ENCODE results near the gene NISCH. TPM values are rescaled to one million over a fixed set of nuclear protein-coding genes. Genes with fewer than 3 reads are reported as not detected.

The NISCH gene
- total RNA-seq, 1 experiment from 2014 or later = 72.8 TPM

DNA sequence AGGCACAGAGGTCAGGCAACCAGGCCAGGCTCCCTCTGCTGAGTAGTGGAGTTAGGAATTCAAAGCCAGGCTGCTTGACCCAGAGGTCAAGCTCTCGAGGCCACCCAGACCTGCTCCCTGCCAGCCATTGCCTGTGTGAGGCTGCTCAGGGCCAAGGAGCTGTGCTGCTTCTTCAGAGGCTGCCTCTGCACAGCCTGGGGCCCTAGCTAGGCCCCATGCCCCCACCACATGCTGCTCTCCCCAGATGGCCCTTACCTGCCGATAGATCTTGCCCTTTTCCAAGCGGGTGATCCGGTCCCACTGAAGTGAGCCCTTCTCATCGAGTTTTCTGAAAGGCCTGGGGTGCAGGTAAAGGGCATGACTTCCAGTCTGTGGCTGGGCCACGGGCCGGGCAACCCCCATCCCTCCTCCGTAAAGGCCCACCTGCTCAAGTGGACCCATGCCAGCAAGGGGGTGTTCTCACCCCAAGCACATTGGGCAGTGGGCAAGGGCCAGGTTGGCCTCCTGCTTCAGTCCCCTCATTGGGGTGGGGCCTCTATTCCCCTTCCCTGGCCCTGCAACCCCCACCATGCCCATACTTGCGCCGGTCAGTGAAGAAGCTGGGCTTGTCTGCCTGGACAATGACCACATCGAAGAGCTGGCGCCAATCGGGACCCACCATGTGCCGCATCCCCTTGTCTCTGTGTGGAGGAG, 71.8 kb downstream of the NISCH start:
- H3K79me2 ChIP-seq (ENCODE audit: insufficient read depth, low read length) = peaks cover 18% of the 10 kb centered on the region
- H3K27ac ChIP-seq (ENCODE audit: low read depth, low read length) = no peak overlapping the region
- H3K9me3 ChIP-seq (ENCODE audit: control insufficient read depth in 1 of 2, insufficient read depth in 1 of 2, low read depth in 1 of 2, low read length in 2 of 2) = no peaks in the 10 kb centered on the region
- no TSS peak for BruUV-seq (replicated peaks)
- DNase-seq (ENCODE audit: low read depth, low spot score) (no peak), ATAC-seq (no peak)
- H3K4me3 ChIP-seq (replicated peaks in 1 of 2; ENCODE audit: low read depth in 1 of 2, low read length in 2 of 2) = no peak overlapping the region
- no peaks in the 10 kb centered on the region for H3K9me2 ChIP-seq (ENCODE audit: insufficient read depth)
- ChIA-PET CTCF (no interaction called here), POLR2A (interaction anchor here (2.7 kb wide), 1 partner anchor 9 kb away, joined by 13 read pairs; the partner anchor contains the start of gene UQCC5), RAD21 (ENCODE audit: low non-redundant PET in 1 of 2, low total read pairs in 2 of 2, uncharacterized antibody in 2 of 2, unreplicated experiment in 2 of 2) (no interaction called here)
- H3K4me1 ChIP-seq (ENCODE audit: control insufficient read depth in 1 of 2, insufficient read depth in 2 of 2, low read length in 2 of 2) = peaks cover 4 to 12% of the 10 kb centered on the region in 2 experiments; a peak in 3 of 4 replicates
- H3K9ac ChIP-seq (ENCODE audit: low read length) = no peak overlapping the region
- no peaks in the 10 kb centered on the region for H4K20me1 ChIP-seq (ENCODE audit: insufficient read depth)
- TF ChIP-seq SIN3A (IDR thresholded peaks at IDR 0.05; ENCODE audit: low read depth) = no peak
- no peak for TF ChIP-seq CEBPB (IDR thresholded peaks at IDR 0.05; ENCODE audit: low read depth)
- TF ChIP-seq CBX3 (IDR thresholded peaks at IDR 0.05; ENCODE audit: low read depth) = no peak
- TF ChIP-seq, protein P1, sequence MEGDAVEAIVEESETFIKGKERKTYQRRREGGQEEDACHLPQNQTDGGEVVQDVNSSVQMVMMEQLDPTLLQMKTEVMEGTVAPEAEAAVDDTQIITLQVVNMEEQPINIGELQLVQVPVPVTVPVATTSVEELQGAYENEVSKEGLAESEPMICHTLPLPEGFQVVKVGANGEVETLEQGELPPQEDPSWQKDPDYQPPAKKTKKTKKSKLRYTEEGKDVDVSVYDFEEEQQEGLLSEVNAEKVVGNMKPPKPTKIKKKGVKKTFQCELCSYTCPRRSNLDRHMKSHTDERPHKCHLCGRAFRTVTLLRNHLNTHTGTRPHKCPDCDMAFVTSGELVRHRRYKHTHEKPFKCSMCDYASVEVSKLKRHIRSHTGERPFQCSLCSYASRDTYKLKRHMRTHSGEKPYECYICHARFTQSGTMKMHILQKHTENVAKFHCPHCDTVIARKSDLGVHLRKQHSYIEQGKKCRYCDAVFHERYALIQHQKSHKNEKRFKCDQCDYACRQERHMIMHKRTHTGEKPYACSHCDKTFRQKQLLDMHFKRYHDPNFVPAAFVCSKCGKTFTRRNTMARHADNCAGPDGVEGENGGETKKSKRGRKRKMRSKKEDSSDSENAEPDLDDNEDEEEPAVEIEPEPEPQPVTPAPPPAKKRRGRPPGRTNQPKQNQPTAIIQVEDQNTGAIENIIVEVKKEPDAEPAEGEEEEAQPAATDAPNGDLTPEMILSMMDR (IDR thresholded peaks at IDR 0.05 in 2 of 3, conservative IDR thresholded peaks at IDR 0.05 in 1 of 3; ENCODE audit: borderline replicate concordance in 1 of 3, insufficient read depth in 1 of 3, low read depth in 2 of 3, low read length in 2 of 3) = no peak
- TF ChIP-seq, protein P2, sequence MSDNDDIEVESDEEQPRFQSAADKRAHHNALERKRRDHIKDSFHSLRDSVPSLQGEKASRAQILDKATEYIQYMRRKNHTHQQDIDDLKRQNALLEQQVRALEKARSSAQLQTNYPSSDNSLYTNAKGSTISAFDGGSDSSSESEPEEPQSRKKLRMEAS (IDR thresholded peaks at IDR 0.05) = no peak
- no peak for TF ChIP-seq POLR2AphosphoS5 (IDR thresholded peaks at IDR 0.05; ENCODE audit: low read depth, low read length)
- no peak for TF ChIP-seq ZNF274 (IDR thresholded peaks at IDR 0.05; ENCODE audit: low read depth, low read length)
- TF ChIP-seq, protein P3, sequence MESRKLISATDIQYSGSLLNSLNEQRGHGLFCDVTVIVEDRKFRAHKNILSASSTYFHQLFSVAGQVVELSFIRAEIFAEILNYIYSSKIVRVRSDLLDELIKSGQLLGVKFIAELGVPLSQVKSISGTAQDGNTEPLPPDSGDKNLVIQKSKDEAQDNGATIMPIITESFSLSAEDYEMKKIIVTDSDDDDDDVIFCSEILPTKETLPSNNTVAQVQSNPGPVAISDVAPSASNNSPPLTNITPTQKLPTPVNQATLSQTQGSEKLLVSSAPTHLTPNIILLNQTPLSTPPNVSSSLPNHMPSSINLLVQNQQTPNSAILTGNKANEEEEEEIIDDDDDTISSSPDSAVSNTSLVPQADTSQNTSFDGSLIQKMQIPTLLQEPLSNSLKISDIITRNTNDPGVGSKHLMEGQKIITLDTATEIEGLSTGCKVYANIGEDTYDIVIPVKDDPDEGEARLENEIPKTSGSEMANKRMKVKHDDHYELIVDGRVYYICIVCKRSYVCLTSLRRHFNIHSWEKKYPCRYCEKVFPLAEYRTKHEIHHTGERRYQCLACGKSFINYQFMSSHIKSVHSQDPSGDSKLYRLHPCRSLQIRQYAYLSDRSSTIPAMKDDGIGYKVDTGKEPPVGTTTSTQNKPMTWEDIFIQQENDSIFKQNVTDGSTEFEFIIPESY (IDR thresholded peaks at IDR 0.05; ENCODE audit: extremely low read depth, insufficient replicate concordance, low read length) = no peak
- no peak for TF ChIP-seq SP1 (IDR thresholded peaks at IDR 0.05; ENCODE audit: low read depth)
- TF ChIP-seq EZH2 (IDR thresholded peaks at IDR 0.05) = no peak
- TF ChIP-seq POLR2A (IDR thresholded peaks at IDR 0.05; ENCODE audit: borderline replicate concordance, extremely low read depth, insufficient read depth, insufficient read length) = no peak
- TF ChIP-seq, protein P4, sequence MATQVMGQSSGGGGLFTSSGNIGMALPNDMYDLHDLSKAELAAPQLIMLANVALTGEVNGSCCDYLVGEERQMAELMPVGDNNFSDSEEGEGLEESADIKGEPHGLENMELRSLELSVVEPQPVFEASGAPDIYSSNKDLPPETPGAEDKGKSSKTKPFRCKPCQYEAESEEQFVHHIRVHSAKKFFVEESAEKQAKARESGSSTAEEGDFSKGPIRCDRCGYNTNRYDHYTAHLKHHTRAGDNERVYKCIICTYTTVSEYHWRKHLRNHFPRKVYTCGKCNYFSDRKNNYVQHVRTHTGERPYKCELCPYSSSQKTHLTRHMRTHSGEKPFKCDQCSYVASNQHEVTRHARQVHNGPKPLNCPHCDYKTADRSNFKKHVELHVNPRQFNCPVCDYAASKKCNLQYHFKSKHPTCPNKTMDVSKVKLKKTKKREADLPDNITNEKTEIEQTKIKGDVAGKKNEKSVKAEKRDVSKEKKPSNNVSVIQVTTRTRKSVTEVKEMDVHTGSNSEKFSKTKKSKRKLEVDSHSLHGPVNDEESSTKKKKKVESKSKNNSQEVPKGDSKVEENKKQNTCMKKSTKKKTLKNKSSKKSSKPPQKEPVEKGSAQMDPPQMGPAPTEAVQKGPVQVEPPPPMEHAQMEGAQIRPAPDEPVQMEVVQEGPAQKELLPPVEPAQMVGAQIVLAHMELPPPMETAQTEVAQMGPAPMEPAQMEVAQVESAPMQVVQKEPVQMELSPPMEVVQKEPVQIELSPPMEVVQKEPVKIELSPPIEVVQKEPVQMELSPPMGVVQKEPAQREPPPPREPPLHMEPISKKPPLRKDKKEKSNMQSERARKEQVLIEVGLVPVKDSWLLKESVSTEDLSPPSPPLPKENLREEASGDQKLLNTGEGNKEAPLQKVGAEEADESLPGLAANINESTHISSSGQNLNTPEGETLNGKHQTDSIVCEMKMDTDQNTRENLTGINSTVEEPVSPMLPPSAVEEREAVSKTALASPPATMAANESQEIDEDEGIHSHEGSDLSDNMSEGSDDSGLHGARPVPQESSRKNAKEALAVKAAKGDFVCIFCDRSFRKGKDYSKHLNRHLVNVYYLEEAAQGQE (IDR thresholded peaks at IDR 0.05; ENCODE audit: low read depth) = no peak
- no peak for TF ChIP-seq ELF1 (IDR thresholded peaks at IDR 0.05; ENCODE audit: borderline replicate concordance, low read depth)
- TF ChIP-seq EZH2phosphoT487 (IDR thresholded peaks at IDR 0.05; ENCODE audit: borderline replicate concordance) = no peak
- no peak for TF ChIP-seq YY1 (IDR thresholded peaks at IDR 0.05; ENCODE audit: extremely low read depth, insufficient replicate concordance, low read depth, low read length)
- no peak for TF ChIP-seq TCF7L2 (IDR thresholded peaks at IDR 0.05; ENCODE audit: borderline replicate concordance, extremely low read depth, insufficient read depth, insufficient read length)
- H3K27me3 ChIP-seq (ENCODE audit: insufficient read depth, low read length) = no peaks in the 10 kb centered on the region
- peaks cover 11 to 17% of the 10 kb centered on the region in 2 experiments for H3K36me3 ChIP-seq (ENCODE audit: control insufficient read depth in 1 of 2, insufficient read depth in 2 of 2, low read length in 2 of 2)
- H3K4me2 ChIP-seq (ENCODE audit: low read length) = no peak overlapping the region
- intact Hi-C loops (cut with micrococcal nuclease) = no loop called here
- H2AFZ ChIP-seq (ENCODE audit: low read depth, low read length, poor library complexity, severe bottlenecking) = no peak overlapping the region

Measured in HCT116 (cell line).